HepG2 (cell line): ENCODE data around the gene GAL3ST2. TPM values are rescaled to one million over a fixed set of nuclear protein-coding genes. Genes with fewer than 3 reads are reported as not detected.

Experiments
- CHCHD3 ChIP-seq: sonication (generic); formaldehyde crosslinking; IDR thresholded peaks from 2 replicates; pipeline ENCODE4 v1.8.0; 2022; ENCODE audit warnings: mild to moderate bottlenecking, missing genetic modification reagents, moderate library complexity
- MYC ChIP-seq: sonication (generic); formaldehyde crosslinking; IDR thresholded peaks from 2 replicates; pipeline ENCODE4 v1.9.0; 2021; ENCODE audit warnings: missing genetic modification reagents, borderline replicate concordance
- REXO4 ChIP-seq: sonication (generic); formaldehyde crosslinking; IDR thresholded peaks from 2 replicates; pipeline ENCODE4 v1.8.0; 2022; ENCODE audit warnings: missing genetic modification reagents, mild to moderate bottlenecking, borderline replicate concordance
- SALL2 ChIP-seq: sonication (generic); formaldehyde crosslinking; IDR thresholded peaks from 2 replicates; pipeline ENCODE4 v1.8.1; 2023; ENCODE audit warnings: mild to moderate bottlenecking, missing genetic modification reagents, inconsistent platforms
- STAG1 ChIP-seq: sonication (generic); formaldehyde crosslinking; IDR thresholded peaks from 2 replicates; pipeline ENCODE4 v1.4.0; 2020; ENCODE audit warnings: missing genetic modification reagents
- ZKSCAN8 ChIP-seq: IDR thresholded peaks from 2 replicates; pipeline ENCODE4 v1.6.1; 2016; ENCODE audit warnings: borderline replicate concordance, missing genetic modification reagents, missing compliant biosample characterization
- ZNF12 ChIP-seq: sonication (generic); formaldehyde crosslinking; IDR thresholded peaks from 2 replicates; pipeline ENCODE4 v1.5.0; 2020; ENCODE audit warnings: missing genetic modification reagents
- ZNF44 ChIP-seq: sonication (generic); formaldehyde crosslinking; IDR thresholded peaks from 2 replicates; pipeline ENCODE4 v1.5.1; 2020; ENCODE audit warnings: mild to moderate bottlenecking, missing genetic modification reagents
- ZNF556 ChIP-seq: sonication (generic); formaldehyde crosslinking; IDR thresholded peaks from 2 replicates; pipeline ENCODE4 v1.4.0; 2020; ENCODE audit warnings: mild to moderate bottlenecking, missing genetic modification reagents, borderline replicate concordance
- ZNF790 ChIP-seq: sonication (generic); formaldehyde crosslinking; IDR thresholded peaks from 2 replicates; pipeline ENCODE4 v1.8.0; 2022; ENCODE audit warnings: missing genetic modification reagents, mild to moderate bottlenecking, borderline replicate concordance
- polyA plus RNA-seq, 8 experiments: library from polyadenylated mRNA; depleted of rRNA in 3 of 8; stranded (reverse) in 7 of 8; unstranded in 1 of 8; fragments of >200 nt; fragmentation: Illumina TruSeq in 4 of 8; extraction: Trizol in 4 of 8; gene quantifications; 2 replicates each; pipeline versions ENCODE4 v1.2.1 to v1.2.3, GENCODE V29; 2011 to 2016; ENCODE audit warnings: low read depth in 4 of 8, missing spikeins in 1 of 8, mixed read lengths in 1 of 8; ENCODE audit not compliant: insufficient read depth in 1 of 8
- total RNA-seq, 5 experiments: library from RNA; depleted of rRNA; stranded (reverse); fragments of >200 nt; fragmentation: Illumina TruSeq; extraction: Trizol; gene quantifications; 2 replicates each; pipeline ENCODE4 v1.2.3, GENCODE V29; 2016; ENCODE audit warnings: low read depth in 1 of 5
- TF ChIP-seq, protein P1 (sequence below), 2 experiments: sonication (generic) in 1 of 2; formaldehyde crosslinking in 1 of 2; IDR thresholded peaks; 2 replicates each; pipeline versions ENCODE4 v1.4.0 to v1.6.1; 2016 to 2020; ENCODE audit warnings: borderline replicate concordance in 1 of 2, low read depth in 1 of 2, mild to moderate bottlenecking in 1 of 2, missing genetic modification reagents in 1 of 2
- TF ChIP-seq, protein P2 (sequence below): sonication (generic); formaldehyde crosslinking; IDR thresholded peaks from 2 replicates; pipeline ENCODE4 v1.9.0; 2022; ENCODE audit warnings: missing genetic modification reagents, mild to moderate bottlenecking, borderline replicate concordance

Gene GAL3ST2
- total and polyA plus RNA-seq, 2 of the 13 experiments (the other 11 are each of a cell fraction or from before 2014, with no cell fraction given) = 0.17 to 0.20 TPM

DNA sequence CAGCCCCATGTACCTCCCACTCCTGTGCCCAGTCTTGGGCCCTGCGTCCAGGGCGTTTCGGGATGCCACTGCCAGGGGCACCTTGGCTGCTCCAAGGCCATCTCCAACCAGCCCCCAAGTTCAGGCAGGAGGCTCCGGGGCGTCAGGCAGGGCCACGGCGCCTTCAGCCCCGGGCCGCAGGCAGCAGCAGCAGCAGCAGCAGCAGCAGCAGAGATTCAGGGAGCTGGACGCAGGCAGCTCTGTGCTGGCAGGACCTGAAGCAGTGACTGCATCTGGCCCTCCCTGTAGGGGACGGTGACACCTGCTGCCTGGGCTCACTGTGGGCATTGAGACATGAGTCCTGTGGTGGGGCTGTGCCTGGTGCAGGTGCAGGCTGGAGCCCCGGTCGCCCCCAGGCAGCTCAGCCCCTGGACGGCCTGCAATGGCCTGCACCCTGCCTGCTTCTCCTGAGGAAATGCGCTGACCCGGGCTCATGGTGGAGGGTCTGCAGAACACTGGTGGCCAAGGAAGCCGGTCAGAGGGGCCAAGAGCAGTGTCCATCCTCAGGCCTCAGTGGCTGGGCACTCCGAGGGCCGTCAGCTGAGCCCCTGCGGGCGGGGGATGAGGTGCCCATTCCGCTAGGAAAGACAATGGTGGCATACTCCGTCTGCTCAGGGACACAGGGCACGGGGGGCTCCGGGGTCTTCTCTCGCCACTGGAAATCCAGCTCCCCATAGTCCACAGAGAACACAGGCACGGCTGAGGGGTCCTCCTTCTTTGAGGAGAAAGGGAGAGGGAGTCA is 74.1 kb downstream of the GAL3ST2 start (continued):
- TF ChIP-seq, protein P1, sequence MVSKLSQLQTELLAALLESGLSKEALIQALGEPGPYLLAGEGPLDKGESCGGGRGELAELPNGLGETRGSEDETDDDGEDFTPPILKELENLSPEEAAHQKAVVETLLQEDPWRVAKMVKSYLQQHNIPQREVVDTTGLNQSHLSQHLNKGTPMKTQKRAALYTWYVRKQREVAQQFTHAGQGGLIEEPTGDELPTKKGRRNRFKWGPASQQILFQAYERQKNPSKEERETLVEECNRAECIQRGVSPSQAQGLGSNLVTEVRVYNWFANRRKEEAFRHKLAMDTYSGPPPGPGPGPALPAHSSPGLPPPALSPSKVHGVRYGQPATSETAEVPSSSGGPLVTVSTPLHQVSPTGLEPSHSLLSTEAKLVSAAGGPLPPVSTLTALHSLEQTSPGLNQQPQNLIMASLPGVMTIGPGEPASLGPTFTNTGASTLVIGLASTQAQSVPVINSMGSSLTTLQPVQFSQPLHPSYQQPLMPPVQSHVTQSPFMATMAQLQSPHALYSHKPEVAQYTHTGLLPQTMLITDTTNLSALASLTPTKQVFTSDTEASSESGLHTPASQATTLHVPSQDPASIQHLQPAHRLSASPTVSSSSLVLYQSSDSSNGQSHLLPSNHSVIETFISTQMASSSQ (IDR thresholded peaks at IDR 0.05; ENCODE audit: low read depth) = no peak
- TF ChIP-seq, protein P1 (CRISPR knock-in tag; IDR thresholded peaks at IDR 0.05; ENCODE audit: borderline replicate concordance) = 0 out of 2 replicates have a peak, but pooled peaks have one; percentile 16
- no peak for TF ChIP-seq MYC (CRISPR knock-in tag)
- TF ChIP-seq, protein P2, sequence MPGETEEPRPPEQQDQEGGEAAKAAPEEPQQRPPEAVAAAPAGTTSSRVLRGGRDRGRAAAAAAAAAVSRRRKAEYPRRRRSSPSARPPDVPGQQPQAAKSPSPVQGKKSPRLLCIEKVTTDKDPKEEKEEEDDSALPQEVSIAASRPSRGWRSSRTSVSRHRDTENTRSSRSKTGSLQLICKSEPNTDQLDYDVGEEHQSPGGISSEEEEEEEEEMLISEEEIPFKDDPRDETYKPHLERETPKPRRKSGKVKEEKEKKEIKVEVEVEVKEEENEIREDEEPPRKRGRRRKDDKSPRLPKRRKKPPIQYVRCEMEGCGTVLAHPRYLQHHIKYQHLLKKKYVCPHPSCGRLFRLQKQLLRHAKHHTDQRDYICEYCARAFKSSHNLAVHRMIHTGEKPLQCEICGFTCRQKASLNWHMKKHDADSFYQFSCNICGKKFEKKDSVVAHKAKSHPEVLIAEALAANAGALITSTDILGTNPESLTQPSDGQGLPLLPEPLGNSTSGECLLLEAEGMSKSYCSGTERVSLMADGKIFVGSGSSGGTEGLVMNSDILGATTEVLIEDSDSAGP (CRISPR knock-in tag) = peak; percentile 14; the same call in 1 of the 2 replicates
- TF ChIP-seq ZNF556 (CRISPR knock-in tag) = 0 out of 2 replicates have a peak, but pooled peaks have one; percentile 21
- no peak for TF ChIP-seq ZNF790 (CRISPR knock-in tag)
- TF ChIP-seq ZNF12 (CRISPR knock-in tag) = no peak
- TF ChIP-seq REXO4 (CRISPR knock-in tag) = no peak
- TF ChIP-seq ZKSCAN8 = no peak
- 0 out of 2 replicates have a peak, but pooled peaks have one; percentile 76 for TF ChIP-seq CHCHD3 (CRISPR knock-in tag)
- TF ChIP-seq STAG1 (CRISPR knock-in tag) = no peak
- no peak for TF ChIP-seq ZNF44 (CRISPR knock-in tag)
- no peak for TF ChIP-seq SALL2
